GM13977 (cell line): Measurements from ENCODE around the gene E2F1.

Experiments used
- DNase-seq: peaks from one replicate; pipeline ENCODE4 v3.0.0; 2012; ENCODE audit warnings: low spot score
- in situ Hi-C: fragments of 300-500 bp; cut with MboI; formaldehyde crosslinking; loops from one replicate; pipeline ENCODE4 v1.12.0; 2022; ENCODE audit warnings: low sequenced_read_pairs, low pct_unique_long_range_greater_than_20kb, mixed read lengths, inconsistent platforms; ENCODE audit not compliant: unreplicated experiment
- TF ChIP-seq, protein P1 (sequence below): IDR thresholded peaks from 2 replicates; pipeline ENCODE4 v1.5.1; 2012; ENCODE audit warnings: mild to moderate bottlenecking, control low read depth; ENCODE audit not compliant: insufficient read depth; ENCODE audit errors: extremely low read depth, missing control alignments

E2F1 gene

GRCh38 chr20:33710681-33711445 lies 24.7 kb upstream of the E2F1 start:
- in situ Hi-C loops: no loop called here
- no peak for DNase-seq
- TF ChIP-seq, protein P1, sequence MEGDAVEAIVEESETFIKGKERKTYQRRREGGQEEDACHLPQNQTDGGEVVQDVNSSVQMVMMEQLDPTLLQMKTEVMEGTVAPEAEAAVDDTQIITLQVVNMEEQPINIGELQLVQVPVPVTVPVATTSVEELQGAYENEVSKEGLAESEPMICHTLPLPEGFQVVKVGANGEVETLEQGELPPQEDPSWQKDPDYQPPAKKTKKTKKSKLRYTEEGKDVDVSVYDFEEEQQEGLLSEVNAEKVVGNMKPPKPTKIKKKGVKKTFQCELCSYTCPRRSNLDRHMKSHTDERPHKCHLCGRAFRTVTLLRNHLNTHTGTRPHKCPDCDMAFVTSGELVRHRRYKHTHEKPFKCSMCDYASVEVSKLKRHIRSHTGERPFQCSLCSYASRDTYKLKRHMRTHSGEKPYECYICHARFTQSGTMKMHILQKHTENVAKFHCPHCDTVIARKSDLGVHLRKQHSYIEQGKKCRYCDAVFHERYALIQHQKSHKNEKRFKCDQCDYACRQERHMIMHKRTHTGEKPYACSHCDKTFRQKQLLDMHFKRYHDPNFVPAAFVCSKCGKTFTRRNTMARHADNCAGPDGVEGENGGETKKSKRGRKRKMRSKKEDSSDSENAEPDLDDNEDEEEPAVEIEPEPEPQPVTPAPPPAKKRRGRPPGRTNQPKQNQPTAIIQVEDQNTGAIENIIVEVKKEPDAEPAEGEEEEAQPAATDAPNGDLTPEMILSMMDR: no peak

DNA sequence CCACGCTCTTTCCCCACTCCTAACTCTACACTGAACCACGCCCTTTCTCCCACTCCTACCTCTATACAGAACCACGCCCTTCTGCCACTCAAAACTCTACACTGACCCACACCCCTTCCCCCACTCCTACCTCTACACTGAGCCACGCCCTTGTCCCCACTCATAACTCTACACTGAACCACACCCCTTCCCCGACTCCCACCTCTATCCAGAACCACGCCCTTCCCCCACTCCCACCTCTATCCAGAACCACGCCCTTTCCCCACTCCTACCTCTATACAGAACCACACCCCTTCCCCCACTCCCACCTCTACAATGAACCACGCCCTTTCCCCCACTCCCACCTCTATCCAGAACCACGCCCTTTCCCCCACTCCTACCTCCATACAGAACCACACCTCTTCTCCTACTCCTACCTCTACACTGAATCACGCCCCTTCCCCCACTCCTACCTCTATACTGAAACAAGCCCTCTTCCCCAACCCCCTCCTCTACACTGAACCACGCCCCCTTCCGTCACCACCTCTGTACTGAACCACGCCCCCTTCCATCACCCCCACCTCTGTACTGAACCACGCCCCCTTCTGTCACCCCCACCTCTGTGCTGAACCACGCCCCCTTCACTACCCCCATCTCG lies 23.8 kb upstream of the E2F1 start:
- in situ Hi-C loops: no loop called here
- DNase-seq: no peak
- TF ChIP-seq, protein P1: no peak

GRCh38 chr20:33709398-33709797 lies 23.2 kb upstream of the E2F1 start:
- no peak for DNase-seq
- in situ Hi-C loops: no loop called here
- TF ChIP-seq, protein P1: no peak

DNA sequence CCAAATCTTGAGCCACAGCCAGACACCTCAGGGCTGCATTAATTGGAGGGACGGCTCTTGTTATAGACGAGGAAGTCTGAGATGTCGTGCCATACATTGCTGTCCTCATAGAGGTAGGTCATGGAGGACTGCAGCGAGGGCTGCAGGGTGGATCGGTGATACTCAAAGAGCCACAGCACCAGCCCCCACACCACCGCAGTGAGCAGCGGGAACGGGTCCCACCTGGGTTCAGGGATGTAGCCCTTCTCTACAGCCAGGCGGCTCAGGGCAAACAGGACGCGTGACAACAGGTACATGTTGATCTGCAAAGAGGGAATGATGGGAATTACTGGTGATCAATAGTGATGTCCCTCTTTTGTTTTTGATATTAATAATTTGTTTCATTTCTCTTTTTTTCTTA lies 21.5 kb upstream of the E2F1 start:
- in situ Hi-C loops: no loop called here

DNA sequence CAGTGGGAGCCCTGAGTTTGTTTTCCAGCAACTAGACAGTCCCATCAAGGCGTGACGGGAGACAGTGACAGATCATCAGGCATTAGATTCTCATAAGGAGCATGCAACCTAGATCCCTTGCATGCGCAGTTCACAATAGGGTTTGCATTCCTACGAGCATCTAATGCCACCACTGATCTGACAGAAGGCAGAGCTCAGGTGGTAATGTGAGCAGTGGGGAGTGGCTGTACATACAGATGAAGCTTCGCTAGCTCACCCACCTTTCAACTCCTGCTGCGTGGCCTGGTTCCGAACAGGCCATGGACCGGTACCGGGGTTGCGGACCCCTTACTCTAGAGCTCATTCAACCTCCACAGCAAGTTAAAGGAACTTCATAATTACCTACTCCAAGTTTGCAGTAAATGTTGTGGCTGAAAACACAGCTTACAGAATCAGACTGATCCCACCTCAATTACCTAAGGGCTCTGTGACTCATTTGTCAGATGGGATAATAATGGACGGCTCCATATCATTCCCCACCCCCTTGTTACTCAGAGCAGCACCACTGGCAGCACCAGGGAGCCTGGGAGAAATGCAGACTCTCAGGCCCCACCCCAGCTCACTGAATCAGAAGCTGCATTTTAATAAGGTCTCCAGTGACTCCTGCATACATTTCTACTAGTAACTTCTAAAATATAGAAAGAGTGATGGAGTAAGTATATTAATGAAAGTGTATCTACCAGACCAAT lies 18.2 kb upstream of the E2F1 start:
- in situ Hi-C loops: no loop called here
- DNase-seq: no peak

More for the DNA sequence above, 21.5 kb upstream of the E2F1 start:
- TF ChIP-seq, protein P1: no peak
- DNase-seq: no peak

DNA sequence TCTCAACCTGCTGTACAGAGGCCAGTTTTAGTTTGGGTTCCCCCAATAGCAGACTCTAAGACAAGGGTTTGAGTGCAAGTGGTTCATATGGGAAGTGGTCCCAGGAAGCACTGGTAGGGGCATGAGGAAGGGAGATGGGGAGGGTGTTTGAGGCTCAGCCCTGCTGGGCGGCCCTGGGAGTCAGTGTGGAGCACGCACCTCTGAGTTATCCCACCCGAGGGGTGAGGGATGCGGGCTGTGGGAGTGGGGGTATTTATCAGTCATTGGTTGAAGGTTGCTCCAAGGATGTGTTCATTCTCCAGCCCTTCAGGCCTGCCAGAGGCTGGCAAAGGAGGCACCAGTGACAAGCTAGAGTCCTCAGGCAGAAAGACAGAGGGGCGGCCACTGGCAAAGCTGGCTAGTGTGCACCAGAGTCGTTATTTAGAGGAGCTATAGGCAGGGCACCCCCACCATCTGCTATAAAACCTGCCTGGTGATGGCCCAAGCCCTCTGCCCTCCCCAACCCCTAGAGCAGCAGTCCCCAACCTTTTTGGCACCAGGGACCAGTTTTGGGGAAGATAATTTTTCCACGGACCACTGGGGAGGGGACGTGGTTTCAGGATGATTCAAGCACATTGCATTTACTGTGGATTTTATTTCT lies 17.4 kb upstream of the E2F1 start:
- TF ChIP-seq, protein P1: no peak
- no peak for DNase-seq
- in situ Hi-C loops: no loop called here

More for the DNA sequence above, 18.2 kb upstream of the E2F1 start:
- TF ChIP-seq, protein P1: no peak
